Stimulated activated CD8-positive, alpha-beta memory T cell treated with anti-CD3 and anti-CD28 coated beads, Interleukin-15, amount 100 ng/mL, for 48 hours (primary cell): ENCODE results near the gene GALNT7.
"Not testable (repeated sequence)": the region's sequence is repeated elsewhere in the genome, so short reads cannot be mapped to it uniquely, and the experiment has no call there.

Experiments
- DNase-seq, 2 donors: peaks; one replicate each; pipeline ENCODE4 v3.0.0-alpha.2; 2020; ENCODE audit warnings: low read depth in 2 of 2

The GALNT7 gene

DNA sequence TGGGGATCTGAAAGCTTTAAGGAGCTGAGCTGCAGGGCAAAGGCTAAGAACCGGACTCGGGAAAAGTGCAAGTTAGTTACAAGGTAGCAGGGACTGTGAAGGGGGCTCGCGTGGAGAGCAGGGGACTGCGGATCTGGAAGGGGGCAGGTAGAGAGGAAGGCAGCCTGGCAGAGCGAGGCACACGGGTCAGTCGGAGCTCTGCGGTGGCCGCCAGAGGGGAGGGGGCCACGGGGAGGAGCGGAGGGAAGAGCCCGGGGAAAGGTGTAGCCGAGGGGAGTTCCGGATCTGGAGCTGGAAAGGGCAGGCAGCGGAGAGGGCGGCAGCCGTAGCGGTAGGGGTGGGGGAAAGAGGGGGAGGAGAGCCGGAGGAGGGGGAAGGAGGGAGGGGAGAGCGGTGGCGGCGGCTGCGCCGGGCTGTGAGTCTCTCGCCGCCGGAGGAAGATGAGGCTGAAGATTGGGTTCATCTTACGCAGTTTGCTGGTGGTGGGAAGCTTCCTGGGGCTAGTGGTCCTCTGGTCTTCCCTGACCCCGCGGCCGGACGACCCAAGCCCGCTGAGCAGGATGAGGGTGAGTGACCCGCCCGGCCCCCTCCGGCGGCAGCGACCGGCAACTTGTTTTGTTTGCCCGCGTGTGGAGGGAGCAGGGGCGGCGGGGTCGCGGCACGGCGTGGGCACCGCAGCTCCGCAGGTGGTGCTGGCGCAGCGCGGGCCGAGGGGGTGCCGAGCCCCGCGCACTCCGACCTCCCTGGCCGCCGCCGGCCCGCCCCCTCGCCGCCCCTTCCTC is at the start of gene GALNT7:
Gene GALNT7 (plus strand): TSS at position 416 of the 782 bp plus-strand sequence. CDS start 25 bp downstream, at position 441.
- DNase-seq, result peak; percentile 48

GRCh38 chr4:173118819-173119218 is 49.8 kb upstream of the GALNT7 start:
- not testable (repeated sequence) for DNase-seq

- DNase-seq, result no peak
Measured at GRCh38 chr4:173119818-173120217, 48.8 kb upstream of the GALNT7 start.

DNA sequence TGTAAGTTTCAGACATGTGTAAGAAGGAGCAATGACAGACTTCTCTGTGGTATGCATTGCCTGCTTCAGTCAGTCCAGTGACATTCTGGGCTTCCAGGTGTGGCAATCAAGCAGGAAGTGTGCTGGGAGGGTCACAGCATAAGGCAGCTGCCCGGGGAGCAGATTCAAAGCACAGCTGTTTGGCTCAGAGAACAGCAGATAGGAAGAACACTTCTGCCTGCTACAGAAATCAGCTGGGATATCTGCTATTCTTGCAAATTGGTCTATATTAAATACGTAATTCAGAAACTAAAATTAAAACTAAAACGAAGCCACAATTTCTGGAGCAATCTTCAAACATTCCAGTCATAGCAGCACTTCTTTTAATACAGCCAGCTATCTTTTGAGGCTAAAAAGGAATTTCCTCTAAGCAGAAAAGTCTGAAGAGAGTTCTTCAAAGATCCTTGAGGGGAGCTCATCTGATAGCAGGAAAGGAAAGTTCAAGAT is 47.5 kb upstream of the GALNT7 start:
- no peak for DNase-seq

DNA sequence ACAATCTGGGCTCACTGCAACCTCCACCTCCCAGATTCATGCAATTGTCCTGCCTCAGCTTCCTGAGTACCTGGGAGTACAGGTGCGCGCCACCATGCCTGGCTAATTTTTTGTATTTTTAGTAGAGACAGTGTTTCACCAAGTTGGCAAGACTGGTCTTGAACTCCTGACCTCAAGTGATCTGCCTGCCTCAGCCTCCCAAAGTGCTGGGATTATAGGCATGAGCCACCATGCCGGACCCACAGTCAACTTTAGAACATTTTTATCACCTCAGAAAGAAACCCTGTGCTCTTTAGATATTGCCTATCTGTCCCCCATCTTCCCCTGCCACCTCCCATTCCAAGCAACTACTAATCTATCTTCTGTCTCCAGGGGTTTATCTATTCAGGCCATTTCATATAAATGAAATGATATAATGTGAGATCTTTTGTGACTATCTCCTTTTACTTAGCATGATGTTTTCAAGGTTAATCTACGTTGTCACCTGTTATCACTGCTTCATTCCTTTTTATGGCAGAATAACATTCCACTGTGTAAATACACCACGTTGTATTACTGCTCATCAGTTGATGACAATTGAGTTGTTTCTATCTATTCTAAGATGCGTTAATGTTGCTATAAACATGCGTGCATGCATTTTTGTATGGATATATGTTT is 44.3 kb upstream of the GALNT7 start:
- DNase-seq, result no peak

DNA sequence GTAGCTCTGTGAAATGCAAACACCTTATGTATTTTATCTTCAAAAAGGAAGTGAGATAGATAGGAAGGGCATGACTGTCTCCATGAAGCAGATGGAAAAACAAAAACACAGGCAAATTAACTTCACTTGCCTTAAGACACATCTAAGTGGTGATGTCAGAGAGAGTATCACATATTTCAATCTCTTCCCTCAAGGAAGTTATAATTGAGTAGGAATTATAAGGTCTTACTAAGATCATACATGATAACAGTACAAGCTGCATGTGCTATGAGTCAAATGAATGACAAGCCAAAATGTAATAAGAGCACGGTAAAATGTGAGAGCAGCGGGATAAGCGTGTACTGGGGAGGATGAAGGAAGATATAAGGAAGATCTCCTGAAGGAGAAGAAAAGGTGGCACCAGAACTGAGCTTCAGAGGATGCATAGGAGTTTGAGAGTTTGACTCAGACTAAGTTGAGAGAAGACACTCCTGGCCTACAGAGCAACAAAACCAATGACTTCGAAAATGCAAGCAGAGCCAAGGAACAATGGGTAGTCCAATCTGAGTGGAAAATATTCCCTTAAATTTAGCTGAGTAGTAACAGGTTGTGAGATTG is 43.3 kb upstream of the GALNT7 start:
- no peak for DNase-seq

DNA sequence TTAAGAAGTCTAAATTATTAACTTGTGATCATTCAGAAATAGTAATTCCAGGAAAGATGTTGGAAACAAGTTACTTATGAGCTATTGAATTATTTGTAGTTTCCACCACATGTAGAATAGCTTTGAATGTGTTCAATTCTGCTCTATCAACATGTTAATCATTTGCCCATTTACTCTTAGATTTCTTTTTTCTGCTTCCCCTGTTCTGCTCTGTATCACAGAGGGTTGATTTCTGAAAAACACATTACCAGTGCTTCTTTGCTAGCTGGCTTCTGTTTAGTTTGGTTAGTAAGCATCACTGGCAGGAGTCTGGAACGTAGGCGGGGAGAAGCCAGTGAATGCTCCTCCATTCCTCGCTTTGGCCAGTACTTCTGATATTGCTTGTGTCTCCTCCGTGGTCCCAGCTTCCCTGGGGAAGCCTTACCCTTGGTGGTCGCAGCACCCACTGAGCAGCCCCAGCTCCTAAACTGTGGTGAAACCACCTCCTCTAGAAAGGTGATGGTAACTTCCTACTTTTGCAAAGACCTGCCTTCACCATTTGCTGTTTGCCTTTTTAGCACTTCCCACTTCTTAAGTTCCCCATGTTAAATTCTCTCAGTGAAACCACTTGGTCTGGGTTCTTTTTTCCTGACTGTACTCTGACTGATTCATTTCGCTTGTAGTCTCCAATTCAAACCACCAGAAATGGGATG is 40.3 kb upstream of the GALNT7 start:
- DNase-seq, result no peak

DNA sequence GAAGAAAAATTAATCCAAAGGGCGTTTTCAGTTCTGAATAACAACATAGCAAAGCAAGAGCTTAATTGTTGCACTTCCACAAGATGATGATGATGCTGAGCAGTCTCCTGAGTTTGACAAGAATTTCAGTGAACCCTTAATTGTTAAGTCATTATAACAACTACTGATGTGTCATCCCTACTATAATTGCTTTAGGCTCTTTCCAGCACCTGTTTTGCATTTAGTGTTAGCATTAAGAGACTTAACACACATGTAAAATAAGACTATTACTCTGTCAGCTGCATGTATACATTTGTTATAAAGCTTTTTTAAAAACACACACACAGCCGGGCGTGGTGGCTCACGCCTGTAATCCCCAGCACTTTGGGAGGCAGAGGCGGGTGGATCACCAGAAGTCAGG is 37.9 kb upstream of the GALNT7 start:
- DNase-seq, result no peak

DNA sequence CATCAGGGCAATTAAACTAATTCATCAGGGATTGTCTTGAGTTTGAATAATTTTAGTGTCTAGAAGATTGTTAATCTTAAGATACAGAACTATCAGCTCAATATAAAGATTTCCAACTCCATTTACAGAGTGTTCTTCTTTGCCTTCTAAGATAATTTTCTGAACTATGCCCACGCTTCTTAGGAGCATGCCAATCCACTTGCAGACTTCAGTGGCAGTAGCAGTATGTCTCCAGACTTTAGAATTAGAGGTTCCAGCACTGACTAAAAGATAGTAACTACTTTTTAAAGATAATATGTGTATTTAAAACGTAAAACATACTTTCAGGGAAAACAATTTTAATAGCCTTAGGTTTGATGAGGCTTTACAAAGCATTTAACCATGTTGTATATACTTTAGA is 34.2 kb upstream of the GALNT7 start:
- no peak for DNase-seq

DNA sequence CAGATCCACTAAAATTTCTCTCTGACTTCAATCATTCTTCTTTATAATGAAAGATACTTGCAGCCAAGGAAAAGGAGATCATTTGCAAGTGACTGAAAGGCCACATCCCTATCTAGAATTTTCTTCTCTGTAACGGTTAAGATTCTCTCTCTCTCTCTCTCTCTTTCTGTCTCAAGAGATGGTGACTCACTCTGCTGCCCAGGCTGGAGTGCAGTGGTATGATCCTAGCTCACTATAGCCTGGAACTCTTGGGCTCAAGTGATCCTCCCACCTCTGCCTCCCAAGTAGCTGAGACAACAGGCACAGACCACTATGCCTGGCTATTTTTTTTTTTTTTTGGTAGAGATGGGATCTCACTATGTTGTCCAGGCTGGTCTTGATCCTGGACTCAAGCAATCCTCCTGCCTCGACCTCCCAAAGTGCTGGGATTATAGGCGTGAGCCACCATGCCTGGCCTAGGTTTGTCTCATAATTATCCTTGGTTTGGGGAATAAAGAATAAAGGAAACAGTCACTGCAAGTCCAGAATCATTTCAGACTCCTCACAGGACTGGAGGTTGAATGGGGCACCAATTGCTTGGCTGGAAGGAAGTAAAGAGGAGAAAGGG is 33.3 kb upstream of the GALNT7 start:
- no peak for DNase-seq

GRCh38 chr4:173138624-173139023 is 30.0 kb upstream of the GALNT7 start:
- DNase-seq, result no peak

DNA sequence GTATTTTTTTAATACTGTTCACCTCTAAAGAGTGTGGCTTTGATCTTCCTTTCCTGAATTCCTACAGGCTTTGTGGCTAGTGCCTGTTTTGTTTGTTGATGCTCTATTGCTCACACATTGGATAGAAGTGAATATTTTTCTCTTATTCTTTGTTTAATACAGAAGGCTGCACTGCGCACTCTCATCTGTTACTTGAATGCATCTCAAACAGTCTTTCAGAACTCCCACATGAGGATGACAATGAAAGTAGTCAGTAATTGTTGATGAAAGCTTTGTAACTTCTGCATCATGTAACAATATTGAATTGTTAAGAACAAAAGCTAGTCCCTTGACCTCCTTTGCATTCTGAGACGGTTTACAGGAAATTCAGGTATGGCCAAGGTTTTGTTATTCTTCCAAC is 29.1 kb upstream of the GALNT7 start:
- DNase-seq, result no peak

- DNase-seq, result no peak
Measured at GRCh38 chr4:173145131-173145530, 23.5 kb upstream of the GALNT7 start.

DNA sequence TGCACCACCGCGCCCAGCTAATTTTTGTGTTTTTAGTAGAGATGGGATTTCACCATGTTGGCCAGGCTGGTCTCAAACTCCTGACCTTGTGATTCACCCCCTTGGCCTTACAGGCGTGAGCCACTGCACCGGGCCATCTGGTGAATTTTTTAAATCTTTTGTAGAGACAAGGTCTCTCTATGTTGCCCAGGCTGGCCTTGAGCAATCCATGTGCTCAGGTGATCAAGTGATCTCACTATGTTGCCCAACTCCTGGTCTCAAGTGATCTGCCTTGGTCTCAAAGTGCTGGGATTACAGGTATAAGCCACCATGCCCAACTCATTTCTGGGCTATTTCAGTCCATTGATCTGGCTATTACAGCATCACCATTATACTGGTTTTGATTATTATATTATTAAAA is 22.2 kb upstream of the GALNT7 start:
- DNase-seq, result no peak

GRCh38 chr4:173151496-173151895 is 17.1 kb upstream of the GALNT7 start:
- no peak for DNase-seq

GRCh38 chr4:173152104-173152503 is 16.5 kb upstream of the GALNT7 start:
- no peak for DNase-seq

DNA sequence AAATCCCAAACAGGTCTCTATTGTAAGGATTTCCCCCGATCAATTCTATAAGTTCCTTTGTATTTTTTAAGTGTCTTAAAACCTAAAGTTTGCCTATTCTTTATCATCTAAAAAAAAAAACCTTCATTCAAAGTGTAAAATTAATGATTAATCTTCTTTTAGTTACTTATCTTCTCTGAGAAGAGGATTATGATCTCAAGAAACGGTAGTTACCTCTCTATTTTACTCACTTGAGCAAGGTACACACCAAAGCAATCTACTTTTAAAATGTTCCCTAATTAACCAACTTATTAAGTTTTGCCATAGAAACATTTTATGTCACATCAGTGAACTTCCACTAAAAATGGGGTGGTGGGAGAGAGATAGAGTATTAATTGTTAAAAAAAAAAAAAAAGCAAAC is 15.2 kb upstream of the GALNT7 start:
- DNase-seq, result no peak

DNA sequence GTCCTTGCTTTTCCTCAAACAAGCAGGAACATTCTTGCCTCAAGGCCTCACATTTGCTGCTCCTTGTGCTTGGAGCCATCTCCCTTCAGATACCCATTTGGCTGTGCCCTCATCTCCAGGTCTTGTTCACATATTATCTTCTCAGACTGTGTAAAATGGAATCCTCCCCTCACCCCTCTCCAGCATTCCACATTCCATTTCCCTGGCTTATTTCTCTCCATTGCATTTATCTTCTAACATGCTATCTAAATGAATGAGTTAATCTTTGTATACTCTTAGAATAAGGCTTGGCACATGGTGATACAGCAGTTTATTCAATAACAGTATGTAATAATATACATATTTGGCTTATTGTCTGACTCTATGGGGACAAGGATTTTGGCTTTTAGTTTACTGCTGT is 8.8 kb upstream of the GALNT7 start:
- DNase-seq, result no peak

- DNase-seq, result no peak
Measured at GRCh38 chr4:173160871-173161270, 7.7 kb upstream of the GALNT7 start.

- no peak for DNase-seq
Measured at GRCh38 chr4:173161311-173161710, 7.3 kb upstream of the GALNT7 start.

DNA sequence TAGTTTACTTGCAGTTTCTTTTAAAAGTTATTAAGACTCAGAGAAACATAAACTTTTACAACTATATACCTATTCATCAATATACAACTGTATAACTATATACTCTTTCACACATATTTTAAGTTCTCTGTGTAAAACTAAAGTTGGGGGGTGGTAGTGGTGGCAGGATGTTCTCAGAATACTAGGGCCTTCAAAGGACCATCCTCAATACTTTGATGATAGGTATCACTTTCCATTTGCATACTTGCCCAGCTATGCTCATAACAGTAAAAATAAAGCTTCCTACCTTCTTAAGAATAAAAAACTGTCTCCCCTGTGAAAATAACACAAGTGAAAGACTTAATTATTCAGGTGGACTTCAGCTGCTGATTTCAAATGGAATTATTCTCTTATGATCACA is 2.9 kb upstream of the GALNT7 start:
- no peak for DNase-seq

DNA sequence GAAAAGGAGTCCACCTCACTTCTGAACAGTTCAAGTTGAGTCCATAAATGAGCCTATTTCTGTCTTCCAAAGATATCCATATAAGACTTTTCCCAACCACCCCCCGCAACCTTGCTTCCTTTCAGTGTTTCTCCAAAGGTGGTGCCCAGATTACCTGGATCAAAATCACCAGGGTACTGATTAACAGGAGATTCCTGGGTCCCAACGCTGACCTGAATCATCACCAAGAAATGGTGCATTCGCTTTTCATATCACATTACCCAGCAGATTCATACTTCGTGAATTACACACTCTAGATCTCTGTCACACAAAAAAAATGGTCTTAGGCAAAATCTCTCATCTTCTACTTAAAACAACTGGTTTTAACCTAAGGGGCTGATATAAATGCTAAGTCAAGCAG is 2.1 kb upstream of the GALNT7 start:
- no peak for DNase-seq
